HepG2 (cell line): ENCODE results near the gene SPIN1. TPM values are rescaled to one million over a fixed set of nuclear protein-coding genes. Genes with fewer than 3 reads are reported as not detected.

Experiments
- BRF2 ChIP-seq: sonication (generic); formaldehyde crosslinking; IDR thresholded peaks from 2 replicates; pipeline ENCODE4 v1.8.1; 2022; ENCODE audit warnings: mild to moderate bottlenecking, missing genetic modification reagents
- EED ChIP-seq: sonication (generic); formaldehyde crosslinking; IDR thresholded peaks from 2 replicates; pipeline ENCODE4 v1.5.0; 2020; ENCODE audit warnings: mild to moderate bottlenecking, missing genetic modification reagents
- GATAD2A ChIP-seq: IDR thresholded peaks from 2 replicates; pipeline ENCODE4 v1.6.1; 2016
- GPN1 ChIP-seq: sonication (generic); formaldehyde crosslinking; IDR thresholded peaks from 2 replicates; pipeline ENCODE4 v1.5.1; 2020; ENCODE audit warnings: missing genetic modification reagents, borderline replicate concordance
- JUN ChIP-seq: sonication (generic); formaldehyde crosslinking; IDR thresholded peaks from 2 replicates; pipeline ENCODE4 v1.4.0; 2020; ENCODE audit warnings: mild to moderate bottlenecking, missing genetic modification reagents
- KDM5A ChIP-seq: fragments of 200-600 bp; sonication (generic); IDR thresholded peaks from 2 replicates; pipeline ENCODE4 v1.7.0; 2018; ENCODE audit warnings: antibody characterized with exemption, mild to moderate bottlenecking, low read length, borderline replicate concordance
- LRRFIP1 ChIP-seq: sonication (generic); formaldehyde crosslinking; conservative IDR thresholded peaks from 2 replicates; pipeline ENCODE4 v1.4.0; 2020; ENCODE audit warnings: missing genetic modification reagents
- NCOA2 ChIP-seq: sonication (generic); formaldehyde crosslinking; IDR thresholded peaks from 2 replicates; pipeline ENCODE4 v1.8.0; 2022; ENCODE audit warnings: inconsistent platforms
- ZBTB40 ChIP-seq, 2 experiments: fragments of 450-650 bp in 1 of 2; sonication (generic) in 1 of 2; formaldehyde crosslinking in 1 of 2; IDR thresholded peaks; 2 replicates each; pipeline versions ENCODE4 v1.6.1 to v1.8.0; 2016 to 2022; ENCODE audit warnings: antibody characterized with exemption in 1 of 2, mild to moderate bottlenecking in 1 of 2, missing genetic modification reagents in 1 of 2
- ZNF121 ChIP-seq: sonication (generic); formaldehyde crosslinking; IDR thresholded peaks from 2 replicates; pipeline ENCODE4 v1.5.0; 2020; ENCODE audit warnings: mild to moderate bottlenecking, missing genetic modification reagents
- ZNF451 ChIP-seq: sonication (generic); formaldehyde crosslinking; IDR thresholded peaks from 2 replicates; pipeline ENCODE4 v1.5.0; 2020; ENCODE audit warnings: mild to moderate bottlenecking, missing genetic modification reagents
- ZNF556 ChIP-seq: sonication (generic); formaldehyde crosslinking; IDR thresholded peaks from 2 replicates; pipeline ENCODE4 v1.4.0; 2020; ENCODE audit warnings: mild to moderate bottlenecking, missing genetic modification reagents, borderline replicate concordance
- ZNF644 ChIP-seq: IDR thresholded peaks from 2 replicates; pipeline ENCODE4 v1.6.1; 2016; ENCODE audit warnings: low read depth
- polyA plus RNA-seq, 8 experiments: library from polyadenylated mRNA; depleted of rRNA in 3 of 8; stranded (reverse) in 7 of 8; unstranded in 1 of 8; fragments of >200 nt; fragmentation: Illumina TruSeq in 4 of 8; extraction: Trizol in 4 of 8; gene quantifications; 2 replicates each; pipeline versions ENCODE4 v1.2.1 to v1.2.3, GENCODE V29; 2011 to 2016; ENCODE audit warnings: low read depth in 4 of 8, missing spikeins in 1 of 8, mixed read lengths in 1 of 8; ENCODE audit not compliant: insufficient read depth in 1 of 8
- total RNA-seq, 5 experiments: library from RNA; depleted of rRNA; stranded (reverse); fragments of >200 nt; fragmentation: Illumina TruSeq; extraction: Trizol; gene quantifications; 2 replicates each; pipeline ENCODE4 v1.2.3, GENCODE V29; 2016; ENCODE audit warnings: low read depth in 1 of 5

The SPIN1 gene
- total and polyA plus RNA-seq, 2 of the 13 experiments (the other 11 are each of a cell fraction or from before 2014, with no cell fraction given): 20.0 to 24.3 TPM

DNA sequence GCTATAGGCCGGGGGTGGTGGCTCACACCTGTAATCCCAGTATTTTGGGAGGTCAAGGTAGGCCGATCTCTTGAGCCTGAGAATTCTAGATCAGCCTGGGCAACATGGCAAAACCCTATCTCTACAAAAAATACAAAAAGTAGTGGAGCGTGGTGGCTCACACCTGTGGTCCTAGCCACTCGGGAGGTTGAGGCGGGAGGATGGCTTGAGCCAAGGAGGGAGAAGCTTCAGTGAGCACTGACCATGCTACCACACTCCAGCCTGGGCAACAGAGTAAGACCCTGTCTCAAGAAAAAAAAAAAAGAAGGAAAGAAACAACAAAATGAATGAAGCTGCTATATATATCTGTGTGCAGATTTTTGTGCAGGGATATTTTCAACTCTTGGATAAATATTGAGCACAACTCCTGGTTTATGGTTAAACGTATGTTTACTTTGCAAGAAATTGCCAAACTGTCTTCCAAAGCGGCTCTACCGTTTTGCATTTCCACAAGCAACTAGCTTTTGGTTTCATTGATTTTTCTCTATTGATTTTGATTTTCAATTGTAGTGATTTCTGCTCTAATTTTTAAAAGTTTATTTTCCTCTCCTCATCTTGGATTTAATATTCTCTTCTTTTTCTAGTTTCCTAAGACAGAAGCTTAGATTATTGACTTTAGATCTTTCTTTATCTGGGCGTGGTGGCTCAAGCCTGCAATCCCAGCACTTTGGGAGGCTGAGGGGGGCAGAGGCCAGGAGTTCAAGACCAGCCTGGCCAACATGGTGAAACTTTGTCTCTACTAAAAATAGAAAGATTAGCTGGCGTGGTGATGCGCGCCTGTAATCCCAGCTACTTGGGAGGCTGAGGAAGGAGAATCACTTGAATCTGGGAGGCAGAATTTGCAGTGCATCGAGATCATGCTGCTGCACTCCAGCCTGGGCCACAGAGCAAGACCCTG is 49.2 kb downstream of the SPIN1 start (continued):
- TF ChIP-seq JUN (CRISPR knock-in tag) (no peak), LRRFIP1 (CRISPR knock-in tag) (no peak), GATAD2A (CRISPR knock-in tag) (peak; percentile 78), EED (CRISPR knock-in tag) (no peak), BRF2 (CRISPR knock-in tag) (no peak), ZBTB40 (IDR thresholded peaks at IDR 0.05) (no peak), ZBTB40 (CRISPR knock-in tag; IDR thresholded peaks at IDR 0.05) (no peak), ZNF556 (CRISPR knock-in tag) (no peak), NCOA2 (peak; percentile 18; the same call in 1 of the 2 replicates), KDM5A (no peak), ZNF644 (CRISPR knock-in tag) (no peak), ZNF451 (CRISPR knock-in tag) (no peak), ZNF121 (CRISPR knock-in tag) (peak; percentile 97), GPN1 (CRISPR knock-in tag) (no peak)
